NCI-H2171 treated with DMSO at 0.1 percent for 48 hours (cell line): ENCODE measurements around the gene ACSM2B.
"Not testable (repeated sequence)": the region's sequence is repeated elsewhere in the genome, so short reads cannot be mapped to it uniquely, and the experiment has no call there.

Experiments used
- DNase-seq: peaks from one replicate; lab custom pipeline; 2025; lab: John Stamatoyannopoulos, UW

Gene ACSM2B

DNA sequence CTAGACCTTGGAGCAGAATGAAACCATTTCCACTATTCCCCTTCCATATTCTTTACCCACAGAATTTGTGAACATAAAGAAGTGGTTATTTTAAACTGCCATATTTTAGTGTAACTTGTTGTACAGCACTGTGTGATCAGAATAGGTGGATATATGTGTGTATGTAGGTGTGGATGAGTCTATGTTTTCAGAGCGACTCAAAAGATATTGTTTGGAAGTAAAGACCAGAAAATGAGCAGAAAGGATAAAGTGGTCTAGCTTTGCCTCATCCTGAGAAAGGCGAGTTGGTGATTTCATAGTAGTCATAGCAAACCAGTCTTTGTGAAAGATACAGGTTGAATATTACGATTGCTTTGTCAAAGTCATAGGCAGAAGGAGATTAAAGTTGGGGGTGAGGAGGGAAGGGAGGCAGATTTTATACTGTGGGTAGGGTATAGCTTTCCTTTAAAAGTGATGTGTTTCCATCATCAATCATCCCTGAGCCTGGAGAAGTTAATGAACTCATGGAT, 43.8 kb downstream of the ACSM2B start:
- DNase-seq: not testable (repeated sequence)

- not testable (repeated sequence) for DNase-seq
These were observed 44.4 kb downstream of the ACSM2B start for GRCh38 chr16:20531795-20532194.

DNA sequence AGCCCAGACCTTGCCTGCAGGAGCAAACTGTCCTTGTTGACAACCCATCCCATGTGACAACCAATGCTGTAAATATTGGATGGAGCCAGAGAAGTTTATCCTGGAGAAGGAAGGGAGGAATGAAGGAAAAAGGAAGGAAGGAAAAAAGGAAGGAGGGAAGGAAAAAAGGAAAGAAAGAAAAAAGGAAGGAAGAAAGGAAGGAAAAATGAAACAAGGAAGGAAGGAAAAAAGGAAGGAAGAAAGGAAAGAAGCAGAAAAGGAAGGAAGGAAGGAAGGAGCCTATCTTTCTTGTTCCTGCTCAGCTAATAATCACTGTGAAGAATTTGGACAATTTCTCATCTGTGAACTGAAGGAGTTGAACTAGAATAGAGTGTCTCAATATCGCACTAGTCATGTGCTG, 56.1 kb downstream of the ACSM2B start:
- no peak for DNase-seq

- no peak for DNase-seq
These were observed 56.9 kb downstream of the ACSM2B start for GRCh38 chr16:20519231-20519630.

DNA sequence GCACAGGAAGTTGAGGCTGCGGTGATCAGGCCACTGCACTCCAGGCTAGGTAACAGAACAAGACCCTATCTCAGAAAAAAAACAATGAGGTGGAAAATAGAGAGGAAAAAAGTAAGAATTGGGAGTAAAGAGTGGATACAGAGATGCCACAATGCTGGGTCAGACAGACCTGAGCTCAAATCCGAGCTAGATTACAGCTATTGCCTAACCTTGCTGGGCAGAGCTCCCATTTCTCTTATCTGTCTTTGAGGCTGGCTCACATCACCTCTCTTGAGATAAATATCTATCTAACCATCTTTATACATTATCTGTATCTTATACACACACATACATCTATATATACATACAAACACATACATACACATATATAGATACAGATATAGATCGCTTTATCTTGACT, 59.0 kb downstream of the ACSM2B start:
- DNase-seq: no peak

DNA sequence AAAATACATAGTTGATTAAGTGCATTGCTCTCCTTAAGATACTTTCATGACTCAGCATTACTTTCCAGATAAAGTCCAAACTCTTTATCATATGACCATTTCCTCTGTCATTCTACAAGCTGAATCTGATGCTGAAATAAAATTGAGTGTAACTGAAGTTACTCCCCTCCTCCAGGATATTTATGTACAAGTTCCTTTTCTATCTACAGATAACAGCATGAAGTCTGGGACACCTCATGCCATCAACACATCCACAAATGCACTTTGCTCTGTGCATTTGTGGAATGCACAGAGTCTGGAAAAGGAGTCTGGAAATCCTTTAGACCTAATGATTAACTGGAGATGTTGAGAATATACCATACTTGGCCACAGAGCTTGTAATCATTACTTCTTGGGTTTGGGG, 60.5 kb downstream of the ACSM2B start:
- DNase-seq: no peak

DNA sequence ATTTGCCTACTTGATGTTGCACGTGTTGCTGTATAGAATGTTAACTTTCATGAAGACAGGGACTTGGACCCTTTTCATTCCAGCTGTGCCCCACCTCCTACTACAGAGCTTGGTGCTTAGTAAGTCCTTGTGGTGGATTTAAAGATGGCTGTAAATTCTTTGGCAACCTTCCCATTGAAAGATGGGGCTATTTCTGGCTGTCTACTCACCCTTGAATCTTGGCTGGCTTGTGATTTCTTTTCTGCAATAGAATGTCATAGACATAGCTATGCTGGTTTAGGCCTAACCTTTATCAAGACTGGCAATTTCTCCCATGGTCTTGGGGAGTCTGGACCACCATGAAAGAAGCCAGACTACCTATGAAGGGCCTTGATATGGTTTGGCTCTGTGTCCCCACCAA, 65.8 kb downstream of the ACSM2B start:
- no peak for DNase-seq

DNA sequence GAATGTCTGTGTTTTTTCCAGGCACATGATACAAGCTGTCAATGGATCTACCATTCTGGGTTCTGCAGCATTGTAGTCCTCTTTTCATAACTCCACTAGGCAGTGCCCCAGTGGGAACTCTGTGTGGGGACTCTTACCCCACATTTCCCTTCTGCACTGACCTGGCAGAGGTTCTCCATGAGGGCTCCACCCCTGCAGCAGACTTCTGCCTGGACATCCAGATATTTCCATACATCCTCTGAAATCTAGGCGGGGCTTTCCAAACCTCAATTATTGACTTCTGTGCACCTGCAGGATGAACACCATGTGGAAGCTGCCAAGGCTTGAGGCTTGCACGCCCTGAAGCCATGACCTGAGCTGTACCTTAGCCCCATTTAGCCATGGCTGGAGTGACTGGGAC, 68.9 kb downstream of the ACSM2B start:
- no peak for DNase-seq

- DNase-seq: no peak
These were observed 71.7 kb downstream of the ACSM2B start for GRCh38 chr16:20504418-20504817.

DNA sequence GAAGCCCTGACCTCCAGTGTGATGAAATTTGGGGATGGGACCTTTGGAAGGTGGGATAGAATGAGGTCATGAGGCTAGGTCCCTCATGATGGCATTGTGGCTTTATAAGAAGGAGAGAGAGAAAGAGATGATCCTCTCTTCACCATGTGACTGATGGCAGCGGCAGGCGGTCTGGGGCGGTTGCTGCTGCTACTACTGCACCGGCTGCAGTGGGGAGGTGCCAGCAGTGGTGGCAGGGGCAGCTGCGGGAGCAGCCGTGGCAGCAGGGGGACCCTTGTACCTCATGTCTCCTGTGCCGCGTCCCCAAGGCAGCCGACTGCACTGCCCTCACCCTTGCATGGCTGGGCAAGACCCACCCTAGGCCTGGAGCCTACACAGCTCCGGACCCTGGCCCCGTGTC, 84.7 kb downstream of the ACSM2B start:
- not testable (repeated sequence) for DNase-seq

- DNase-seq: not testable (repeated sequence)
These were observed 85.2 kb downstream of the ACSM2B start for GRCh38 chr16:20490994-20491393.
